ENCODE measurements around the gene MAMDC2.

The MAMDC2 gene

DNA sequence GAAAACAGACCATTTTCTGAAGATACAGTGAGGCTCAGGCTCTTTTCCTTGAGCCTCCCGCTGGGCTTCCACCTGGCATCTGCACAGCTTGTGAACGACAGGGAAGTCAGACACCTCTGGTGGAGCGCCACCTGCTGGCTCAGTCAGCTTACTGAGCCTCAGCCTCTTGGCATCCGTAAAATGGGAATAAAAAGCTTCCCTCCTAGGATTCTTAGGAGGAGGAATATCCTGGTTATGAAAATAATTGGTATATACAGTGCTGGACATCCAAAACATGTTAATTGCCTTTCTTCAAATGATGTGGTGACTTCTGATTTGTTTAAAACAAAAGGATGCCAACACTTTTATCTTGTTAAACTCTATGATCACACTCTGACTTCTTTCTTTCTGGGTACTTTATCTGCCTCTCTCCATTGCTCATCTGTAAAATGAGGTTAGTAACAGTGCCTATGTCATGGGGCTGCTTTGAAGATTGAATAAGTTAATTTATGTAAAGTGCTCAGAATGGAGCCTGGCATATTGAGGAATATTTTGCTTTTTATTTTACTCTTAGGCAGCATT is 67.5 kb downstream of the MAMDC2 start:
- Histone ChIP-seq H3K9me3 (ENCODE audit: control insufficient read depth, low read length) (no peaks in the 10 kb centered on the region), H3K27ac (ENCODE audit: insufficient read depth, low read depth, low read length, poor library complexity, severe bottlenecking) (no peak overlapping the region), H3K36me3 (ENCODE audit: control insufficient read depth, insufficient read depth, low read length) (no peaks in the 10 kb centered on the region), H3K27me3 (ENCODE audit: control insufficient read depth, insufficient read depth, low read length, poor library complexity, severe bottlenecking) (no peaks in the 10 kb centered on the region), H3K4me3 (ENCODE audit: insufficient read depth, low read depth, low read length) (no peak overlapping the region), H3K4me1 (ENCODE audit: control insufficient read depth, insufficient read depth, low read length) (peaks cover 8% of the 10 kb centered on the region)
- 23 to 26% methylated on average over 4 of the region's 4 CpGs for WGBS, 2 experiments

DNA sequence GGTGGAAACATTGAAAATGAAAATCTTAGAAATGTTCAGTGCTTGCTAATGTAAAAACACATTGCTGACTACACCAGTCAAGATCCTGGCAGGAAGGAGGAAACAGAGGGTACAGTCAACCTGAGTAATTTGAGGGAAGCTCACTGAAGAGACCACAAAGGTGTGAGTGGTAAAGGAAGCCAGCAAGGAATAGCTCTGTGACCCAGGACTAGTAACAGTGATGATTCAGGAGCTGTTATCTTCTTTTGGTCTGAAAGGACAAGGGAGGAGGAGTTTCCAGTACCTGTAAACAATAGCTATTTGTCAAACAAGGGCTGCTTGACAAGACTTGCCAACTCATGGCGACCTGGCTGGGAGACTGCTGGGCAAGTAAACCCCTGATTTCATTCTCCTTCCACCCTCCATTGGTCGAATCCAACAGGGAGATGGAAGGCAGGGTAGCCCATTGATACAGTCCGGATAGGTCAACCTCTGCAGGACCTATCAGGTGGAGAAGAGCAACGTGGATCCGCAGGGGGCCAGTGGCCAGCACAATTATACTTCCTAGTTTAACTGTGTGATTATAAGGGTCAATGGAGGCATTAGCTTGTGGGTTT is 68.1 kb downstream of the MAMDC2 start:
- WGBS, 2 experiments, result 84 to 90% methylated on average over 5 of the region's 5 CpGs

DNA sequence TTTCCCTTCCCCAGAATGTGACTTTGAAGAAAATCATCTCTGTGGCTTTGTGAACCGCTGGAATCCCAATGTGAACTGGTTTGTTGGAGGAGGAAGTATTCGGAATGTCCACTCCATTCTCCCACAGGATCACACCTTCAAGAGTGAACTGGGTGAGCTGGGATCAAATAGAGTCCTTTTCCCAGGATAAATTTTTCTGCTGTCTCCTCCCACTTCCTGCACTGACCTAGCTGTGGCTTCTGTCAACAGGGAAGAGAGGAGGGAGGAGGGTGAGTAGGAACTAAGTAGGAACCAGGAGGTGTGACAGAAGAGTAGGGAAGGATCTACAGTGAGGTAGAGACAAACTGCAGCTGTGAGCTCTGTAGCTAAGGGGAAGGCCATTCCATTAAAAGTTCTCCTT is 69.3 kb downstream of the MAMDC2 start:
- Histone ChIP-seq H3K4me1 (ENCODE audit: control insufficient read depth, insufficient read depth, low read length) (peaks cover 8% of the 10 kb centered on the region), H3K36me3 (ENCODE audit: control insufficient read depth, insufficient read depth, low read length) (no peaks in the 10 kb centered on the region), H3K9me3 (ENCODE audit: control insufficient read depth, low read length) (no peaks in the 10 kb centered on the region), H3K27me3 (ENCODE audit: control insufficient read depth, insufficient read depth, low read length, poor library complexity, severe bottlenecking) (no peaks in the 10 kb centered on the region), H3K27ac (ENCODE audit: insufficient read depth, low read depth, low read length, poor library complexity, severe bottlenecking) (no peak overlapping the region), H3K4me3 (ENCODE audit: insufficient read depth, low read depth, low read length) (no peak overlapping the region)
- WGBS, 2 experiments, result 88 to 100% methylated on average over 2 of the region's 2 CpGs

More for the DNA sequence above, 68.1 kb downstream of the MAMDC2 start:
- H3K4me3 ChIP-seq (ENCODE audit: insufficient read depth, low read depth, low read length), result no peak overlapping the region
- H3K36me3 ChIP-seq (ENCODE audit: control insufficient read depth, insufficient read depth, low read length), result no peaks in the 10 kb centered on the region
- no peaks in the 10 kb centered on the region for H3K9me3 ChIP-seq (ENCODE audit: control insufficient read depth, low read length)
- H3K27ac ChIP-seq (ENCODE audit: insufficient read depth, low read depth, low read length, poor library complexity, severe bottlenecking), result no peak overlapping the region
- peaks cover 8% of the 10 kb centered on the region for H3K4me1 ChIP-seq (ENCODE audit: control insufficient read depth, insufficient read depth, low read length)
- H3K27me3 ChIP-seq (ENCODE audit: control insufficient read depth, insufficient read depth, low read length, poor library complexity, severe bottlenecking), result no peaks in the 10 kb centered on the region

DNA sequence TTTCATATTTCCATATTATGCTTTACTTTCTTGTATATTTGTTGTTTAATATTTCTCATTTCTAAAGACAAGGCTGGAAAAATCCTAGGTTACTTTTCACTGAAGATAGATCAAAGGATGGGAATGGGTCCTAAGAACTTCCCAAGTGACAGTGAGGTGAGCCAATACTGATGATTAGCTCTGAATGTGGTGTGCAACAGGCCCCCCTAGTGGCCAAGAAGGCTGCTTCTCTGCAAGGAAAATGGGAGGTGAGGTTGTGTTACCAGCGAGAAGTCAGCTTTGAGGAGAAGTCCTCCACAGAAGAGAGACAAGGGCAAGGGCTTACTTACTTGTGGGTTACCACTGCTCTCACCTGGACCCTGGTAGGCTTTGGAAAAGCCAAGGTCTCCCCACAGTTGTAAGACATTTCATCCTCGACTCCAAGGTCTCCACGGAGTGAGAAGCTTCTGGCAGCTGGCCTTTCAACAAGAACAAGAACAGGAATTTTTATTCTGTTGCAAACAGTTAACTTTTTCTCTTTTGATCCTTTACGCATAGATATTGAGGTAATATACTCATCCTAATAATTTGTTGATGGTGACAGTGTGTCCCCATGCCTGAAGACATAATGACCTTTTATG is 69.9 kb downstream of the MAMDC2 start:
- Histone ChIP-seq H3K36me3 (ENCODE audit: control insufficient read depth, insufficient read depth, low read length) (no peaks in the 10 kb centered on the region), H3K27me3 (ENCODE audit: control insufficient read depth, insufficient read depth, low read length, poor library complexity, severe bottlenecking) (no peaks in the 10 kb centered on the region), H3K9me3 (ENCODE audit: control insufficient read depth, low read length) (no peaks in the 10 kb centered on the region), H3K4me1 (ENCODE audit: control insufficient read depth, insufficient read depth, low read length) (peaks cover 8% of the 10 kb centered on the region), H3K27ac (ENCODE audit: insufficient read depth, low read depth, low read length, poor library complexity, severe bottlenecking) (no peak overlapping the region), H3K4me3 (ENCODE audit: insufficient read depth, low read depth, low read length) (no peak overlapping the region)
- 89 to 92% methylated on average over 3 of the region's 4 CpGs for WGBS, 2 experiments

DNA sequence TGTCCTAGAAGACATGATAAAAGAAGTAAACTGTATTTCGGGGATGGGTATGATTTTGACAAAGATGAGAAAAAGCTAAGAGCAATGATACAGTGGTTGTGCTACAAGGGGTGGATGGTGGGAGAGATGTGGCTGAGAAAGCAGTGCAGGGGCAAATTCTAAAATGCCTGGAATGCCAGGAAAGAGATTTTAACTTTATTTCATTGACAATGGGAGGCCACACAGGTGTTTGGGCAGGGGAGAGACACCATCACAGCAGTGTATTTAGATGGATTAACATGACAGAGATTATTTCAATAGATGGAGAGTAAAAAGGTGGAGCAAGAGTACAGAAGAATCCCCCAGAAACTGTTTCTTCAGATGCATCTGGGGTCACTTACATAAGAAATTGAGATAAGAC is 71.2 kb downstream of the MAMDC2 start:
- 93 to 96% methylated on average over 1 of the region's 1 CpG for WGBS, 2 experiments
- H3K9me3 ChIP-seq (ENCODE audit: control insufficient read depth, low read length), result no peaks in the 10 kb centered on the region
- no peaks in the 10 kb centered on the region for H3K36me3 ChIP-seq (ENCODE audit: control insufficient read depth, insufficient read depth, low read length)
- no peak overlapping the region for H3K4me3 ChIP-seq (ENCODE audit: insufficient read depth, low read depth, low read length)
- H3K27ac ChIP-seq (ENCODE audit: insufficient read depth, low read depth, low read length, poor library complexity, severe bottlenecking), result no peak overlapping the region
- H3K27me3 ChIP-seq (ENCODE audit: control insufficient read depth, insufficient read depth, low read length, poor library complexity, severe bottlenecking), result no peaks in the 10 kb centered on the region
- H3K4me1 ChIP-seq (ENCODE audit: control insufficient read depth, insufficient read depth, low read length), result peaks cover 8% of the 10 kb centered on the region

DNA sequence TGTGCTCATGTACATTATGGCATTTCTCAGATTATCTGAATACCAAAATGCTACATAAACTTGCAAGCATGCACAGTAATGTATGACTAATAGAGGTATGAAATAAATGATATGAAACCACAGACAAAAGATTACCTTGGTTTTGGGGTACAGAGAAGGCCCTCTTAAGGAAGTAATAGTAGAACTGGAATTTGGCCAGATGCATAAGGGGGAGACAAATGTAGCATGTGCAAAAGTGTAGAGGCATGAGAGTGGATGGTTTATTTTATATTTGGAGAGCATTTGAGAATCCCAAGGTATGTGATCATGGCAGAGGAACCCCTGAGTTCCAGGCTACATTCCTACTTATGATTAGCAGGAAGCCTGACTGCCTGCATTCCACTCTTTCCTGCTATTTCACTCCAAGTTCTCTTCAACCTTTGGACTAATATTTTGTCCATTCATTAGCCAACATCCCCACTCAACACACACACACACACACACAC is 74.2 kb downstream of the MAMDC2 start:
- H3K9me3 ChIP-seq (ENCODE audit: control insufficient read depth, low read length), result no peaks in the 10 kb centered on the region
- no peaks in the 10 kb centered on the region for H3K4me1 ChIP-seq (ENCODE audit: control insufficient read depth, insufficient read depth, low read length)
- H3K27me3 ChIP-seq (ENCODE audit: control insufficient read depth, insufficient read depth, low read length, poor library complexity, severe bottlenecking), result no peaks in the 10 kb centered on the region
- no peak overlapping the region for H3K27ac ChIP-seq (ENCODE audit: insufficient read depth, low read depth, low read length, poor library complexity, severe bottlenecking)
- H3K4me3 ChIP-seq (ENCODE audit: insufficient read depth, low read depth, low read length), result no peak overlapping the region
- H3K36me3 ChIP-seq (ENCODE audit: control insufficient read depth, insufficient read depth, low read length), result no peaks in the 10 kb centered on the region

DNA sequence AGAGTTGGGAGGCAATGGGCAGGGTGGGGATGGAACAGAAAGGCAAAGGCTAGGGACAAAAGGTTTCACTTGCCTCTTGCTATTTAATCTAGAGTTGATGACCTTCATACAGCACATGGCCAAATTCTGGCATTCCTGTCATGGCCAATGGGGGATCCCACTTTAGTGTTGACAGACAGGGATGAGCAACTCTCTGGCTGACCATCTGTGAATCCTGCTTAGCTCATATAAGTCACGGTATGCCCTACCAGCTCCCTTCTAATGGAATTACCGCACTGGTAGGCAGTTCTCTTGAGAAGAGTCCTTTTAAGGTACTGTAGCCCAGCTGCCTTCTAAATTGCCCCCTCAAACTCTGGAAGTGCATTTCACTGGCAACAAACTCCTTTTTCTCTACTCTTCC is 76.1 kb downstream of the MAMDC2 start:
- Histone ChIP-seq H3K9me3 (ENCODE audit: control insufficient read depth, low read length) (no peaks in the 10 kb centered on the region), H3K4me1 (ENCODE audit: control insufficient read depth, insufficient read depth, low read length) (no peaks in the 10 kb centered on the region), H3K27ac (ENCODE audit: insufficient read depth, low read depth, low read length, poor library complexity, severe bottlenecking) (no peak overlapping the region), H3K27me3 (ENCODE audit: control insufficient read depth, insufficient read depth, low read length, poor library complexity, severe bottlenecking) (no peaks in the 10 kb centered on the region), H3K4me3 (ENCODE audit: insufficient read depth, low read depth, low read length) (no peak overlapping the region), H3K36me3 (ENCODE audit: control insufficient read depth, insufficient read depth, low read length) (no peaks in the 10 kb centered on the region)
- WGBS, 2 experiments, result 97 to 98% methylated on average over 2 of the region's 2 CpGs

DNA sequence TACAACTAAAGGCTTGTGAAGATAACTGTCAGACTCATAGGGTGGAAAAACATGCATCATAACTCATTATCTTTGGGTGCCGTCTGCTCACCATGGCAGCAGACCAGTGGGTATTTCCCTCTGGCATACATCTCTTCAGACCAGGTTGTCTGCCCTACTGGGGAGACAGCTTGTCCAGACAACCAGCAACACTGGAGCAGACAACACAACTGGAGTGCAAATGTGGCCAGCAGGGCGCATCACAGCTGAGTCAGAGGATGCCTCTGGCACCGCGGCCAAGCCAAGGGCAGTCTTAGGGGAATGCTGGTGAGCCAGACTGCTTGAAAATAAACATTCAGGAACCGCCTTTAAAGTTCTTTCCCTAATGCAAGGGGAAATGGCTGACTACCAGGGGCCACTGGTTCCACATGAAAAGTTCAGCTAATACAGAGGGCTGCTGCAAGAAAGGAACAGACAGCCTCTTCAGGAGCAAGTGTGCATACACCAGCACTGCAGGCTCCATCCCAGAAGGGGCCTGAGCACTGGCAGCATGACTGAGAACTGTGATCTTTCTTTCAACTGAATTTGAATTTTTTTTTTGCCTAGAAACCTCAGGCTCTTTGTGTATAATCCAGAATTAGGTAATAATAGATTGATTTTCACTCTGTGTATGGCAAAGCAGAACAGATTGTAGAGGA is 77.3 kb downstream of the MAMDC2 start:
- WGBS, 2 experiments, result 81 to 87% methylated on average over 5 of the region's 5 CpGs
- Histone ChIP-seq H3K4me1 (ENCODE audit: control insufficient read depth, insufficient read depth, low read length) (no peaks in the 10 kb centered on the region), H3K27me3 (ENCODE audit: control insufficient read depth, insufficient read depth, low read length, poor library complexity, severe bottlenecking) (no peaks in the 10 kb centered on the region), H3K4me3 (ENCODE audit: insufficient read depth, low read depth, low read length) (no peak overlapping the region), H3K9me3 (ENCODE audit: control insufficient read depth, low read length) (no peaks in the 10 kb centered on the region), H3K36me3 (ENCODE audit: control insufficient read depth, insufficient read depth, low read length) (no peaks in the 10 kb centered on the region), H3K27ac (ENCODE audit: insufficient read depth, low read depth, low read length, poor library complexity, severe bottlenecking) (no peak overlapping the region)

DNA sequence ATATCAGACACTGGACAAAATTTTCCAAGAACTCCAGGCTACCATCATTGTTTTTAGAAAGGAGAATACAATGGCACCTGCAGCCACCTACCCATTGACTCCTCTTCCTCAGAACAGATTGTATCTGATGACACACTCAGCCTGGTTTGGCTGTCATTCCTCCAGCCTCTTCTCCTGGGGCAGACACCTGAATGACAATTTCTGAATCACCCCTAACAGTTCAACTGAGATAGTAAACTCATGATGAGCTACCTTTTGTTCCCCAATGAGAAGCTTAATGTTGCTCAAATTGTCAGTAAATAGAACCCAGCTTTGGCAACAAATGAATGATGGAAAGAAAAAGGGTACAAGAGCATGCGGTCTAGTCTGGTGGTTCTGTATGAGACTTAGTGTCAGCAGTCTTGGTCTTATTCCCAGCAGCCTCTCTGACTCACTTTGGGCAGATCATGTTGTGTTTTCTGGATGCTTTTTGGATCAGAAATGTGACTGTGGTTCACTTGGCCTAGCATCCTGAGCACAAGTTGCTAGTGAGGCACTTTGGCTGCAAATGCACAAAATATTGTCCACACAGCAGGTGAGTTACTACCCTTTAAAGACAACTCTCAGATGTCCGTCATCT is 78.3 kb downstream of the MAMDC2 start:
- Histone ChIP-seq H3K27me3 (ENCODE audit: control insufficient read depth, insufficient read depth, low read length, poor library complexity, severe bottlenecking) (no peaks in the 10 kb centered on the region), H3K9me3 (ENCODE audit: control insufficient read depth, low read length) (no peaks in the 10 kb centered on the region), H3K4me3 (ENCODE audit: insufficient read depth, low read depth, low read length) (no peak overlapping the region), H3K4me1 (ENCODE audit: control insufficient read depth, insufficient read depth, low read length) (no peaks in the 10 kb centered on the region), H3K27ac (ENCODE audit: insufficient read depth, low read depth, low read length, poor library complexity, severe bottlenecking) (no peak overlapping the region), H3K36me3 (ENCODE audit: control insufficient read depth, insufficient read depth, low read length) (no peaks in the 10 kb centered on the region)
- 47 to 48% methylated on average over 2 of the region's 2 CpGs for WGBS, 2 experiments

DNA sequence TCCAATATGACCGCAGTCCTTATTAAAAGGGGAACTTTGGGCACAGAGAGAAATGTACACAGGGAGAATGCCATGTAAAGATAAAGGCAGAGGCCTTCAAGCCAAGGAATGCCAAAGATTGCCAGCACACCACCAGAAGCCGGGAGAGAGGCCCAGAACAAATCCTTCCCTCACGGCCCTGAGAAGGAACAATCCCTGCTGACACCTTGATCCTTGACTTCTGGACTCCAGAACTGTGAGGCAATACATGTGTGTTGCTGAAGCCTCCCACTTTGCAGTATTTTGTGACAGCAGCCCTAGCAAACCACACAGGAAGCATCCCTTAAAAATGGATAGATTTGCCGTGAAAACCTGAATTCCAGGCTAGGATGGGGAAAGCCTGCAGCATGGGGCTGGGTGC is 80.0 kb downstream of the MAMDC2 start:
- Histone ChIP-seq H3K27ac (ENCODE audit: insufficient read depth, low read depth, low read length, poor library complexity, severe bottlenecking) (no peak overlapping the region), H3K27me3 (ENCODE audit: control insufficient read depth, insufficient read depth, low read length, poor library complexity, severe bottlenecking) (no peaks in the 10 kb centered on the region), H3K4me3 (ENCODE audit: insufficient read depth, low read depth, low read length) (no peak overlapping the region), H3K36me3 (ENCODE audit: control insufficient read depth, insufficient read depth, low read length) (no peaks in the 10 kb centered on the region), H3K4me1 (ENCODE audit: control insufficient read depth, insufficient read depth, low read length) (no peaks in the 10 kb centered on the region), H3K9me3 (ENCODE audit: control insufficient read depth, low read length) (no peaks in the 10 kb centered on the region)
- 94 to 97% methylated on average over 4 of the region's 4 CpGs for WGBS, 2 experiments
